Activated T-cell treated with anti-CD3 and anti-CD28 coated beads for 48 hours (primary cell): ENCODE results near the gene LRRC47.

Experiments
- DNase-seq: peaks from one replicate; pipeline ENCODE4 v3.0.0-alpha.2; 2020; ENCODE audit warnings: low read depth

Gene LRRC47

GRCh38 chr1:3732434-3733093 lies 63.7 kb downstream of the LRRC47 start:
- no peak for DNase-seq

- no peak for DNase-seq
Measured at GRCh38 chr1:3731583-3732433, 64.5 kb downstream of the LRRC47 start.

- DNase-seq: no peak
Measured at GRCh38 chr1:3730543-3731247, 65.6 kb downstream of the LRRC47 start.

GRCh38 chr1:3729594-3730542 lies 66.4 kb downstream of the LRRC47 start:
- DNase-seq: no peak
